GM10266 (cell line): Measurements from ENCODE around the gene ZNF592.
A peak's percentile ranks its signal among the peaks of the same experiment; 100 is the strongest.

Experiments used
- DNase-seq: peaks from one replicate; pipeline ENCODE4 v3.0.0; 2012; ENCODE audit errors: extremely low spot score
- TF ChIP-seq, protein P1 (sequence below): IDR thresholded peaks from 2 replicates; pipeline ENCODE4 v1.5.1; 2012; ENCODE audit warnings: mild to moderate bottlenecking, low read depth; ENCODE audit not compliant: control insufficient read depth, insufficient read depth; ENCODE audit errors: missing control alignments

ZNF592 gene

DNA sequence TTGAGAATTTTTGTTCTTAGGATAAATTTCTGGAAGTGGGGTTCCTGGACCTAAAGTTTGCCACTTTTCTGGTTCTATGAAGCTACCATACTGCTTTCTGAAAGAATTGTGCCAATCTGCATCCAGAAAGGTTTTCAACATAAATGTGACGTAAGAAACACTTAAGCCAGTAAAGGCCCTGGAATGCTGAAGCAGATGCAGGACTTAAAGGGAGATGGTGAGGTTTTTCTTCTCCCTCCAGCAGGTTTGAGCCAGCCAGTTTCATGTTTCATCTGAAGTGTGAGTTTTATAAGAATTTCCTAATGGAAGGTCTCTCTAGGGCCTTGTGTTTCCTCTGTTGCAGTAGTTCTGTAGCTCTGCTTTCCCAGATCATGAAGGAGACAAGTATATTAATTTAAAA, 33.1 kb downstream of the ZNF592 start:
- no peak for DNase-seq
- TF ChIP-seq, protein P1, sequence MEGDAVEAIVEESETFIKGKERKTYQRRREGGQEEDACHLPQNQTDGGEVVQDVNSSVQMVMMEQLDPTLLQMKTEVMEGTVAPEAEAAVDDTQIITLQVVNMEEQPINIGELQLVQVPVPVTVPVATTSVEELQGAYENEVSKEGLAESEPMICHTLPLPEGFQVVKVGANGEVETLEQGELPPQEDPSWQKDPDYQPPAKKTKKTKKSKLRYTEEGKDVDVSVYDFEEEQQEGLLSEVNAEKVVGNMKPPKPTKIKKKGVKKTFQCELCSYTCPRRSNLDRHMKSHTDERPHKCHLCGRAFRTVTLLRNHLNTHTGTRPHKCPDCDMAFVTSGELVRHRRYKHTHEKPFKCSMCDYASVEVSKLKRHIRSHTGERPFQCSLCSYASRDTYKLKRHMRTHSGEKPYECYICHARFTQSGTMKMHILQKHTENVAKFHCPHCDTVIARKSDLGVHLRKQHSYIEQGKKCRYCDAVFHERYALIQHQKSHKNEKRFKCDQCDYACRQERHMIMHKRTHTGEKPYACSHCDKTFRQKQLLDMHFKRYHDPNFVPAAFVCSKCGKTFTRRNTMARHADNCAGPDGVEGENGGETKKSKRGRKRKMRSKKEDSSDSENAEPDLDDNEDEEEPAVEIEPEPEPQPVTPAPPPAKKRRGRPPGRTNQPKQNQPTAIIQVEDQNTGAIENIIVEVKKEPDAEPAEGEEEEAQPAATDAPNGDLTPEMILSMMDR: no peak

DNA sequence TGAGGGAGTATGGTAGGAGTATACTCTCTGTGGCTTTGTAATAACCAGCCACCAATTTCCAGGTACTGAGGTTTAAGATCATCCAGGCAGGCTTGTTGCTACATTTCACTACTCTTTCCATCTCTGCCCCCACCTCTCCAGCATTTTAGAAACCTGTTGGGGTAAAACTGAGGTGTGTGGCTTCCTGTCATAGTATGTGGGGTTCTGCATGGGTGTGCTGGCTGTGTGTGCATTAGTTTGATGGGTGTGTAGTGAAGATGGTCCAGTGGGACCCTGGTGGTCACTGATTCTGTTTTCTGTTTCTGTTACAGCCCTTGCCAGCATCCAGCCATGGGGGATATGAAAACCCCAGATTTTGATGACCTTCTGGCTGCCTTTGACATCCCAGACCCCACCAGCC, 34.0 kb downstream of the ZNF592 start:
- no peak for DNase-seq
- TF ChIP-seq, protein P1: no peak

DNA sequence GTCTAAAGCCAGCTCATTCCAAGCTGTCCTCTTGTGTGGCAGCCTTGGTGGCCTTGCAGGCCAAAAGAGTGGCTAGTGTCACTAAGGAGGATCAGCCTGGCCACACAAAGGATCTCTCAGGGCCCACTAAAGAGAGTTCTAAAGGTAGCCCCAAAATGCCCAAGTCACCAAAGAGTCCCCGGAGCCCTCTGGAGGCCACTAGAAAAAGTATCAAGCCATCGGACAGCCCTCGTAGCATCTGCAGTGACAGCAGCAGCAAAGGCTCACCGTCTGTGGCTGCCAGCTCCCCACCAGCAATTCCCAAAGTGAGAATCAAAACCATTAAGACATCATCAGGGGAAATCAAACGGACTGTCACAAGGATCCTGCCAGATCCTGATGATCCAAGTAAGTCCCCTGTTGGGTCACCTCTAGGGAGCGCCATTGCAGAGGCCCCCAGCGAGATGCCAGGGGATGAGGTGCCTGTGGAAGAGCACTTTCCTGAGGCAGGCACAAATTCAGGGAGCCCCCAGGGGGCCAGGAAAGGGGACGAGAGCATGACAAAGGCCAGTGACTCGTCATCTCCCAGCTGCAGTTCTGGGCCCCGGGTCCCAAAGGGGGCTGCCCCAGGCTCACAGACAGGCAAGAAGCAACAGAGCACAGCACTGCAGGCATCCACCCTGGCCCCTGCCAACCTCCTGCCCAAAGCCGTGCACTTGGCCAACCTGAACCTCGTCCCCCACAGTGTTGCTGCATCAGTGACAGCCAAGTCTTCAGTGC, 35.3 kb downstream of the ZNF592 start:
- no peak for DNase-seq

DNA sequence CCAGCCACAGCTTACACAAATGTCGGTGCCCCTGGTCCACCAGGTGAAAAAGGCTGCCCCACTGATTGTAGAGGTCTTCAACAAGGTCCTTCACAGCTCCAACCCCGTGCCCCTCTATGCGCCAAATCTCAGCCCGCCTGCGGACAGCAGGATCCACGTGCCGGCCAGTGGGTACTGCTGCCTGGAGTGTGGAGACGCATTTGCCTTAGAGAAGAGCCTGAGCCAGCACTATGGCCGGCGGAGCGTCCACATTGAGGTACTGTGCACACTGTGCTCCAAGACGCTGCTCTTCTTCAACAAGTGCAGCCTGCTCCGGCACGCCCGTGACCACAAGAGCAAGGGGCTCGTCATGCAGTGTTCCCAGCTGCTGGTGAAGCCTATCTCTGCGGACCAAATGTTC, 35.9 kb downstream of the ZNF592 start:
- DNase-seq: no peak
- TF ChIP-seq, protein P1: no peak

More for the DNA sequence above, 35.3 kb downstream of the ZNF592 start:
- TF ChIP-seq, protein P1: no peak

DNA sequence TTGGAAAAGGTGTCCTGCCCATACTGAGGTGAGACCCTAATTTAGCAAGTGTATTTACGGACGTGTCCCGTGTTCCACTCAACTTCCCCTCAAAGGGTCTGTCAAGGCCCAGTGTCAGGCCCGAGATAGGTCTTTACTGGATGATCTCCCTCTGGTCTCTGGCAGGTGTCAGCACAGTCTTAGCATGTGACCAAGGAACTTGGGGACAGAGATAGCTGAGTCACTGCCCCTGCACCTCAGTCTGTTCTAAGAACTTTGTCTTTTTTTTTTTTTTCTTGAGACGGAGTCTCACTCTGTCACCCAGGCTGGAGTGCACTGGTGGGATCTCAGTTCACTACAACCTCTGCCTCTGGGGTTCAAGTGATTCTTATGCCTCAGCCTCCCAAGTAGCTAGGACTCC, 36.7 kb downstream of the ZNF592 start:
- TF ChIP-seq, protein P1: no peak
- no peak for DNase-seq

DNA sequence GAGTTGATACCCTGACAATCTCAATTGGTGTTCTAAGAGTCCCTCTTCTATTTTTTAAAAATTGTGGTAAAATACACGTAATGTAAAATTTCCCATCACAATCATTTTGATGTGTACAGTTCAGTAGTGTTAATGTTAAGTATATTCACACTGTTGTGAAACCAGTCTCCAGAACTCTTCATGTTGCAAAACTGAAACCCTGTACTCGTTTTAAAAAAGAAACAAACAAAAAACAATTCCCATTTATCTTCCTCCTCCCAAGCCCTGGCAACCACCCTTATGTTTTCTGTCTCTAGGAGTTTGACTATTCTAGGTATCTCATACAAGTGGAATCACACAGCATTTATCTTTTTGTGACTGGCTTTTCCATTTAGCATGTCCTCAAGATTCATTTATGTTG, 40.1 kb downstream of the ZNF592 start:
- no peak for DNase-seq
- TF ChIP-seq, protein P1: no peak

DNA sequence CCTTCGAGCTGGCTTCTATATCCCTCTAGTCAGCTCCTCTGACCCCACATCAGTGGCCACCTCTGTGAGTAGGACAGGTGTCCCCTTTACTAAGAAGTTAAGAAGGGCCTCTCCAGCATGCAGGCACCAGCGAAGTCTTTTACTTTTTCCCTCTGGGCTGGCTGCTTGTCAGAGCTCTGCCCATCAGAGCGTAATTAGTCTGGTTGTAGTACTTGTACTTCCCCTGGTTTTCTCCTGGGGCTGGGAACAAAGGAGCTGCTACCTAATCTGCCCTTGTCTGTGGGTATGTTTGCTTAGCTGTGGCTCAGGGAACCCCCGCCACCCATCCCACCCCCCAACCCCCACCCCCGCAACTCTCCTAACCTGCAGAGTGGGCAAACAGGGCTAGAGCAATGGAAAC, 41.4 kb downstream of the ZNF592 start:
- peak; percentile 36 for DNase-seq
- TF ChIP-seq, protein P1: no peak
